Frontal cortex (tissue), 4 donors: Measurements from ENCODE around the gene SLIT1. TPM values are rescaled to one million over a fixed set of nuclear protein-coding genes. Genes with fewer than 3 reads are reported as not detected.

Source experiments
- DNase-seq, 2 donors: peaks; one replicate each; pipeline ENCODE4 v3.0.0; 2012; ENCODE audit warnings: low spot score in 2 of 2
- FAIRE-seq: peaks from 2 replicates; lab custom pipeline; 2012; peaks lifted over from hg19 to GRCh38; lab: Jason Lieb, UNC
- total RNA-seq: library from RNA; depleted of rRNA; stranded (reverse); fragments of >200 nt; gene quantifications from one replicate; pipeline ENCODE4 v1.2.3, GENCODE V29; 2014
- donor health status: control.
- donor health status: control.
- donor health status: control.

SLIT1 gene
- total RNA-seq, 1 donor from 2014 or later: 48.9 TPM

- peak; percentile 61 to 76 for DNase-seq
- peak; percentile 75 for FAIRE-seq
These were observed 112.7 kb downstream of the SLIT1 start for GRCh38 chr10:97072851-97073665.

DNA sequence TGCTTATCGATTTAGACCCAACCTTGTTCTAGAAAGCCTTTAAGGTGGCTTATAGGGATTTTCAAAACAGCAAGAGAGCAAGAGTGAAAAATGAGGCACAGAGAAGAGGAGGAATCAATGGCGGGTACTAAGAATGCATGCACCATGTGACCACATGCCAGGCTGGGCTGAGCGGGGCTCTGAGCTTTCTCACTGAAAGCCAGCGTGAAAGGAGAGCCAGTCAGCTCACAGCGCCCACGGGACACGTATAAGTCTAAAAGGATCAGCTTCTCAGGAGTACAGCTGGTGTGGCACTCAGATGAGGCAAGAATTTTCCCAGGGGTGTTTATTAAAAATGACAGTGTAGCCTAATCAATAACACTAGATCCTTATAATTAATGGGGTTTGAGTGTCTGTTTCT is 114.3 kb downstream of the SLIT1 start:
- no peak for FAIRE-seq
- DNase-seq: no peak

DNA sequence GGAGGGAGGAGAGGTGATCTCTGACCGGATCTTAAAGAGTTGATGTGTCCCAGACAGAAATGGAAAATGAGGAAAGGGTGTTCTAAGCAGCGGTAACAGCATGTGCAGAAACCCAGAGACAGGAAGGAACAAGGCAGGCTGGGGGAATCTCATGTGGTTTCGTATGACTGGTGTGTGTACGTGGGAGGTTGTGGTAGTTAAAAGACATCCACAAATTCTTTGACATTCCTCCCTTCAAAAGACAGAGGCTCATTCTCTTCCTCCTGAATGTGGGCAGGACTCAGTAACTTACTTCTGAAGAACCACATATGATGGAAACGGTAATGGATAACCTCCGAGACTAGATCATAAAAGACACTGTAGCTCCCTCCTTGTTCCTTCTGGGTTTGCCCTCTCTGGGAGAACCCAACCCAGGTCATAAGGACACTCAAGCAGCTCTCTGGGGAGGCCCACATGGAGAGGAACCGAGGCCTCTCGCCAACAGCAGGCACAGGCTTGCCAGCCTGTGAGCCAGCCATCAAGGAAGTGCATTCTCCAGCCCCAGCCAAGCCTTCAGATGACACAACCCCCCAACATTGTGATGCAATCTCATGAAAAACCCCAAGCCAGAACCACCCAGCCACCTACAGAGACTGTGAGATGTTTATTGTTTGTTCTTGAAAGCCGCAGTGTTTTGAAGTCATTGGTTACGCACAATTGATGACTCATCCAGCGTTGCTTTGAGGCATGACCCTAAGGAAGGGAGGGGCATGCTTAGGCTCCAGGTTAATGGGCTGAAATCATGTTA is 116.0 kb downstream of the SLIT1 start:
- FAIRE-seq: no peak

GRCh38 chr10:97069026-97069425 is 116.7 kb downstream of the SLIT1 start:
- no peak for FAIRE-seq
- DNase-seq: no peak

More for the DNA sequence above, 116.0 kb downstream of the SLIT1 start:
- DNase-seq: no peak

- FAIRE-seq: no peak
These were observed 117.9 kb downstream of the SLIT1 start for GRCh38 chr10:97067716-97068391.

GRCh38 chr10:97066877-97067555 is 118.7 kb downstream of the SLIT1 start:
- FAIRE-seq (no peak), DNase-seq (no peak)

More at GRCh38 chr10:97067716-97068391, 117.9 kb downstream of the SLIT1 start:
- no peak for DNase-seq

GRCh38 chr10:97065686-97066660 is 119.8 kb downstream of the SLIT1 start:
- no peak for FAIRE-seq
- DNase-seq: no peak

- DNase-seq (no peak), FAIRE-seq (no peak)
These were observed 120.6 kb downstream of the SLIT1 start for GRCh38 chr10:97065128-97065527.

DNA sequence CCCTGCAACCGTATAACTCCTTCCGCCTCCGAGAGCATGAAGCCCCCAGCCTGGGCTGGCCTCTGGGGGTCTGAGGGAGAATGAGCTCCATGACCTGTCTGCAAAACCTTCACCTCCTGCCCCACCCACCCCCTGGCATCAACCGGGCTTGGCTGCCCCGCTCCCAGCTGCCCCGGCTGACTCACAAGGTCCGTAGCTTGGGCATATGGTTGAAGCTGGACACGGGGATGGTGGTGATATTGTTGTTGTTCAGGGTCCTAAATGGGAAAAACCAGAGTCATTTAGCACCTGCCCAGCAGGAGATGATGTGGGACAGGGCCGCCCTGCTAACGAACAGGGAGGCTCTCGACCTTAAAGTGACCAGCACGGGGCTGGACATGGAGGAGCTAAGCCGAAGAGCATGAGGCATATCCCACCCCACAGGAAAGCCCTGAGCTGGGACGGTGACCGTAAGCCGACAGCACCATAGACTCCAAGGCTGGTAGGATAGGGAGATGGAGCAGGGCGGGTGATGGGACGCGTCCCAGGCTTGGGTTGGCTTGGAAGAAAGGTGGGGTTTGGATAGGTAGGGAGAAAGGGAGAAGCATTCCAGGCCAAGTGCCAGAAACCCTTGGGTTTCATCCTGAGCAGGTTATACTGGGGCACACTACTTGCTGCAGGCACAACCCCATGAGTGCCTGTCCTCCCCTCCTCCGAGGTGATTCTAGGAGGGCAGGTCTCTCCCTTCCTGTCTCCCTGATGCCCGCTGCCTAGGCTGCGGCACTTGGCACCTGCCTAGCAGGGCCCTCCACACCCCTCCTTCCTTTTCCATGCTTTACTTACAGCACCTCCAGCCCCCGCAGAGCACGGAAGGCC is 121.5 kb downstream of the SLIT1 start:
- no peak for FAIRE-seq
- no peak for DNase-seq

GRCh38 chr10:97063271-97063982 is 122.3 kb downstream of the SLIT1 start:
- FAIRE-seq (no peak), DNase-seq (no peak)

DNA sequence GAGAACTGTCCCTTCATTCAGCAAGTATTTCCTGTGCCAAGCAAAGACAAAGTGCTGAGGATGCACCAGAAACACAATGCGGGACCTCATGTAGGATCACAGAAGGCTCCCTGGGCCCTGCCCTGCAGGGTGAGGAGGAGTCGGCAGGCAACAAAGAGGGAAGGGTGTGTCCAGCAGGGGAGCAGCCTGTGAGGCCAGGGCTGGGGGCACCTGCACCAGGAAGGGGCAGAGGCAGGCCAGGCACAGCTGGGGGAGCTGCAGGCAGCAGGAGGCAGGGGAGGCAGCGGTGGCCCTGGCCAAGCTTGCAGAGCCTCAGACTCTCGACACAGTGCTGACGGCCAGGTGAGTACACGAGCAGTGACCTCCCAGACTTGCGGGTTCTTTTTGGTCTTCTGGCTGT is 123.3 kb downstream of the SLIT1 start:
- no peak for DNase-seq
- FAIRE-seq: no peak

GRCh38 chr10:97062046-97062445 is 123.7 kb downstream of the SLIT1 start:
- DNase-seq: no peak
- no peak for FAIRE-seq

DNA sequence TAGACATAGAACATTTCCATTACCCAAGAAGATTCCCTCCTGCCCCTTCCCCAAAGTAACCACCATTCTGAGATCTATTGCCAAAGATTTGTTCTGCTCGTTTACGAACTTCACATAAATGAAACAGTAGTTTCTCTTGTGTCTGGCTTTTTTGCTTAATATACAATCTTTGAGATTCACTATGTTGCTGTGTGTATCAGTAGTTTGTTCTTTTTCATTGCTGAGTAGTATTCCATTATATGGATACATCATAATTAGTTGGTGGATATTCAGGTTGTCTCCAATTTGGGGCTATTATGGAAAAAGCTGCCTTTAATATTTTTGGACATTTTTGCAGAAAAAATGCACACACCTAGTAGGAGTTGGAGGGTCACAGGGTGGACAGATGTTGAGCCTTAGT is 124.3 kb downstream of the SLIT1 start:
- DNase-seq: no peak
- no peak for FAIRE-seq

GRCh38 chr10:97060441-97061084 is 125.2 kb downstream of the SLIT1 start:
- no peak for FAIRE-seq
- no peak for DNase-seq

DNA sequence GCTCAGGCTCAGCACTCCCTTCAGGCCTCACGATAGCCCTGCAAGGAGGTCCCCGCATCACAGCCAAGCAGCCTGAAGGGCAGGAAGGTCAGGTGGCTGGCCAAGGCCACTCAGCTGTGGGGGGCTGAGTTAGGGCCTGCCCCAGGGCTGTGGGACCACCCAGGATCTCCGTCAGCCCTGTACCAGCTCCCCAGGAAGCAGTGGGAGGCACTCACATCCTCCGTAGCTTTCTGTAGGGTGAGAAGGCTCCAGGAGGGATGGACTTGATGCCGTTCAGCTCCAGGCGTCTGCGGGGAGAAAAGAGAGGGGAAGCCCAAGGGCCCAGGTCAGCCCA is 125.9 kb downstream of the SLIT1 start:
- no peak for FAIRE-seq
- no peak for DNase-seq

GRCh38 chr10:97059006-97059871 is 126.5 kb downstream of the SLIT1 start:
- DNase-seq (peak in 1 of 2 donors; percentile 36), FAIRE-seq (no peak)
